ENCODE results near the gene FMO3.

The FMO3 gene

GRCh38 chr1:171090604-171091003 lies at the start of gene FMO3:
Gene FMO3 (plus strand): TSS chr1:171090905. CDS start chr1:171092659, 1,754 bp downstream.
- no peak for DNase-seq

GRCh38 chr1:171048014-171048413 lies 42.7 kb upstream of the FMO3 start:
- no peak for DNase-seq

DNA sequence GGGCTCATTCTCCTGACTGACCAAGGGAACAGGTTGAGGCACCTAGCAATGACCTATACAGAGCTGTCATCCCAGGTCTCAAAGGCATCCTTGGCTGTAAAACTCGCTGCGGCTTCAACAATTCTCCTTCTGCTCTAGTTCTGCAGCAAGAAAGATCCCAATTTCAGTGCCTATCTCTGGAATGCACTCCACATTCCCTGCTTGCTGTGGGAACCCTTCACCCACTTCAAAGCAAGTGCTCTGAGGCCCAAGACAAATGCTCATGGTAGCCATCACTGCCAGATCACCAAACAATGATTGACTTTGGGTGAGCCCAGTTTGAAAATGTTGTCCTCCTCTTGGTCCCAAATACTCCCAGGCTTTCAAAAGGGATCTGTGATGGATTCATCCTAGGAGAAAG lies 37.7 kb upstream of the FMO3 start:
- no peak for DNase-seq

GRCh38 chr1:171055966-171056643 lies 34.6 kb upstream of the FMO3 start:
- DNase-seq = no peak

GRCh38 chr1:171061425-171062143 lies 29.1 kb upstream of the FMO3 start:
- DNase-seq = no peak

DNA sequence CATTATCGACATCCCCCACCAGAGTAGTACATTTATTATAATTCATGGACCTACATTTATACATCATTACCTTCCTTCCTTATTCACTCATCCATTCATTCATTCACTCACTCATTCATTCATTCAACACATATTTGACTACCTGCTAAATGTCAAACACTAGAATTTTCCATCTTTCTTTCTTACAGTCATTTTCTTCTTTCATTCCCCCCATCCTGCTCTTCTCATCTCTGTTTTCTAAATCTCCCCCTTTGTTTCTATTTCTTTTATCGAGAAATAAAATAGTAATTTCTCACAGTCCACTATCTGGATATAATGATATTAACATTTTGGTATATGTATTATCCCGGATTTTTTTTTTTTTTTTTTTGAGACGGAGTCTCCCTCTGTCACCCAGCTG lies 27.8 kb upstream of the FMO3 start:
- no peak for DNase-seq

DNA sequence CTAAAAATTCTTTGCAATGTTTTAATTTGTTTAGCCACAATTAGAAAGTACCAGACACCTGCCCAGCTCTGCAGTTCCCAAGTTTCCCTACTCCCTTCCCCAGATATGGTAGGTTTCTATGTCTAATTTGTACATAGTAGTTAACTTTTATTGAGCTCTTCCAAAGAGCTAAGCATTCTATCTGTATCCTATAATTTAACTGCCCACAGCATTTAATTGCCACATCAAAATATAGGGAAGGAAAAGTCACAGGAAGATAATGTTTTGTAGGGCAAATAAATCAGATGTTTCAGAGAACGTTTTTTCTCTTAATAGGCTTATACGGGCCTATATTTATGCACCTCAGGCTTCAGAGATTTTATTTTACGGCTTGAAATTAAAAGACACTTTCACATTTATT lies 15.7 kb upstream of the FMO3 start:
- no peak for DNase-seq

DNA sequence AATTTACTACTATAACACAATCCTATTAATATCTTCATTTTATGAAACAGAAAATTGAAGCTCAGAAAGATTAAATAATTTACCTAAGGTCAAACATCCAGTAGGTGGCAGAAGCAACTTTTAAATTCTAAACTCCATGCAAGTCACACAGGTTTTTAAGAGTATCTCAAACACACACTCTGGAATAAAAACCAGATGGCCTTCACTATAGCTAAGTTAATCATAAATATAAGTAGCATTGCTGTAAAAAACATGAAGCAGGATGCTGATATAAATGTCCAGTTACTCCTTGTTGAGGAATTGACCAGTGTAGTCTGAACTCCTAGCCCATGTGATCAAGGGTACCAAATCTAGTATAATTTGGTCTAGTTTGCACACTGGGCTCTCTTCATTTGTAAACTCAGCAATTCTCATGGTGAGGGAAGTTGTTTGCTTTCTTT lies 9.4 kb upstream of the FMO3 start:
- DNase-seq = no peak

GRCh38 chr1:171081763-171082201 lies 8.9 kb upstream of the FMO3 start:
- DNase-seq = no peak

GRCh38 chr1:171082606-171083005 lies 8.1 kb upstream of the FMO3 start:
- no peak for DNase-seq

- no peak for DNase-seq
Measured at GRCh38 chr1:171083222-171083621, 7.5 kb upstream of the FMO3 start.

GRCh38 chr1:171084091-171084490 lies 6.6 kb upstream of the FMO3 start:
- no peak for DNase-seq

DNA sequence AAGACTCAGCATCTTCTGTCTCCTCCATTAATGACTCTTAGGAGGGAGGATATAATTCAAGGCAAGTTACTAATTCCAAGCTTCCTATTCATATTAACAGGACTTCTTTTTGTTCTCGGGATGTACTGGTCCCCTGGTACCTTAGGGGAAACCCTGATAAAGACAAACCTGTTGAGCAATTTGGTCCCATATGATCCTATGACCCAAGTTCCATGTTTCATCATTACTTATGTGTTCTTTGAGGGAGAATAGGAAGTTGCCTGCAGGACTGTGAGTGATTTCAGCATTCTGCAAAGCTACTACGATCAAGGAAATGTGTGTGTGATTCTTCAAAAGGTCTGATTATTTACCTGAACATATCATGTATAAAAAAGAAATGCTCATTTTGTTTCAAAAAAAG lies 5.8 kb upstream of the FMO3 start:
- DNase-seq = no peak

DNA sequence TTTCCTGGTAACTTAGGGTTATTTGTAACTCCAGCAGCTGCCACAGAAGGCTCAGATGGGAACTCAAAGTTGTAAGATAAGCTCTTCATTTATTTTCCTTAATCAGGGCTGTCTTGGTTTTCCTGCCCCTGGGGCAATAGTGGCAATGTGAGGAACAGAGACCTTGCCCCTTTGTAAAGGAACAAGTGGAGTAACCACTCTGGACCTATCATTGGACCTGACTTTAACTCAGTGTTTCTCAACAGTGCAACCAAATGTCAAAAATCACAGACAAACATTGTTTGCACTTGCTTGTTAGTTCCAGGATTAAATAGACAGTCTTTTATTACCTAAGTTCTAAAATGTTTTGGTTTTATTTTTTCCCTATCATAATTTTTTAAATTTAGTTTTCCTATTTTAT lies 2.8 kb upstream of the FMO3 start:
- DNase-seq = no peak

DNA sequence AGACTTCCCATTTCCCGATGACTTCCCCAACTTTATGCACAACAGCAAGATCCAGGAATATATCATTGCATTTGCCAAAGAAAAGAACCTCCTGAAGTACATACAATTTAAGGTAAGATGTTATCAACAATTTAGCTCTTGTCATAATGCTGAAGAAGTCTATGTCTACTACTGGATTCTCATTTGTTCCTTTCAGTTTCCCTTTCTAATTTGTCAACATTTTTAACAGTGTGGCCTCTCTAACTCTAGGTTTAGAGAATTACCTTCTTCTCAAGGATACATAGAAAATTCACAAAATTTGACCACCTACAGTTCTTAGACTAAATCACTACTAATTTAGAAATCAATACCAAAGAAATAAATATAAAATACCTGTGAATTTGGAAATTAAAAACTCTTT lies 13.2 kb downstream of the FMO3 start:
- DNase-seq = no peak

DNA sequence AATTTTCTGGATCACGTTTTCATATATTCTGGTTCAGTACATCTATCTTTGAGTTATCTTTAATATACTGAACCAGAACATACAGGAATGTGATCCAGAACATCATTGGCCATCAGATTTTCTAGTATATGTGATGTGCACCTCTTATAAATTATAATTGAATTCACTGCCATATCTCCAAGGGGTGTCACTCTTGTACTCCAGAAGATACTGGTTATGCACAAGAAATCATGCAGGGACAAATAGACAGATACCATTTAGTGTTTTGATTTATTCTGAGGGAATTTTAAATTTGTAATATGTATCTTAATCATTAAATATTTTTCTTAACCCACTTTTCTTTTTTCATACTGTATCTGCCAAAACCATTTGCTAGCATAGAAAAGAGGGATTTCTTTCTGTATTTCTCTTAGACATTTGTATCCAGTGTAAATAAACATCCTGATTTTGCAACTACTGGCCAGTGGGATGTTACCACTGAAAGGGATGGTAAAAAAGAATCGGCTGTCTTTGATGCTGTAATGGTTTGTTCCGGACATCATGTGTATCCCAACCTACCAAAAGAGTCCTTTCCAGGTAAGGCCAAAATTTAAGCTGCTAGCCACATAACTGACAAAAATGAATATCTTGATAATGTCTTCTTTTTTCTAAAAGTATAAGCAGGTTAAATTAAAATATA lies 16.7 kb downstream of the FMO3 start:
- no peak for DNase-seq

DNA sequence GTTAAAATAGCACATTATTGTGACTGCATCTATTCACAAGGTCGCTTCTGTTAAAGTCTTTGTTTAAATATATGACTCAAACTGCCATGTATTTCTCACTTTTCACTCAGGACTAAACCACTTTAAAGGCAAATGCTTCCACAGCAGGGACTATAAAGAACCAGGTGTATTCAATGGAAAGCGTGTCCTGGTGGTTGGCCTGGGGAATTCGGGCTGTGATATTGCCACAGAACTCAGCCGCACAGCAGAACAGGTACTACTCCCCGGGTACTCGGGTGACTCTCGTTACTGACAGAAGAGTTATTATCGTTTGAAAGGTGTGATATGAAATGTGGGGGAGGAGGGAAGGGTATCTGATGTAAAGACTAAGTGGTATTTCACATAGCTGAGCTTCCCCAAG lies 17.3 kb downstream of the FMO3 start:
- DNase-seq = no peak

DNA sequence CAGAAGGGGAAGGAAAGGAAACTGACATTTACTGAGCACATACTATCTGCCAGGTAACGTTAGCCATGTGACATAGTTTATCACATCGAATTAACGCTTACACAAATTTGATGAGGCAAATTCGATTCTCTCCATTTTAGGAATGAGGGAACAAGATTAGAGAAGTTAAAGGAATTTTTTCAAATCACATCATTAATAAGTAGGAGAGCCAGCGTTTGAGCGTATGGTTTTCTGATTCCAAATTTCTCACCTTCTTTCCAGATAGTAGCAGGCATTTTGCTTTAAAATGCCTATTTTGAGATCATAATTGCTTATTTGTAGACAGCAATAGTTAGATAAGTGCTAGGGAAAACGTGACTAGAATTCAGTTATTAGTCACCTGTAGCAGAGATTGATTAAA lies 19.3 kb downstream of the FMO3 start:
- no peak for DNase-seq

GRCh38 chr1:171110621-171111326 lies 20.1 kb downstream of the FMO3 start:
- DNase-seq = peak; percentile 6

GRCh38 chr1:171112119-171112518 lies 21.4 kb downstream of the FMO3 start:
- DNase-seq = no peak

DNA sequence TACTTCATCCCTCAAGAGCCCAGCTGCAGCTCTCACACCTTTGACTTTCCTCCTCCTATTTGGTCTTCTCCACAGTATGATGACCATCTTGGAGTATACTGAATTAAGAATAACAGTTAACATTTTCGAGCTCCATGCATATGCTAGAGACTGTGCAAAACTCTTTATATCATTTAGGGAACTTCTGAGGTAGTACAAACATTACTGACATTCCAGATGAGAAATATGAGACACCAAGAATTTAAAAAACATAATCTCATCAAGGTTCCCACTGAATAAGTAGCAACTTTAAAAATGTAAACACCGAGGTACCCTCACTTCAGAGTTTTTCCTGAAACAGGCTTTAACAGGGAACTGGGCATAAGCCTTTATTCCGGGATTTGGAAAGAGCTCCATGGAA lies 22.7 kb downstream of the FMO3 start:
- DNase-seq = no peak

- no peak for DNase-seq
Measured at GRCh38 chr1:171115280-171115897, 24.7 kb downstream of the FMO3 start.

DNA sequence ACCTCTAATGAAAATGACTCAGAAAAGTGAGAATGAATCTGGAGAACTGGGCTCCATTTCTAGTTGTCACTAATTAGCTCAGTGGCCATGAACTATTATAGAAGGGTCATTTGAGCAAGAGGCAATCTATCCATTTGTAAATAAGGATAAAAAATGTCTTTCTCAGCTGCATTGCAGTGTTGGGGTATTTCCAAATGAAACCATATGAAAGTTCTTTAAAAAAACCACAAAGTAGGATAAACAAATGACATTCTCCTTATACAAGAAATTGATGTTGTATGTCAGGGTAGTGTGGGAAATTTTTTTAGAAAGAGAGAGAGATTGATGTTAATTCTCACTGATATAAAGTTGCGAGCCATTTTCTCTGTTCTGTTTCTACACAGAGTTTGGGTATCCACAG lies 26.0 kb downstream of the FMO3 start:
- DNase-seq = no peak
